Measurements from ENCODE around the gene TRDN.

TRDN gene

DNA sequence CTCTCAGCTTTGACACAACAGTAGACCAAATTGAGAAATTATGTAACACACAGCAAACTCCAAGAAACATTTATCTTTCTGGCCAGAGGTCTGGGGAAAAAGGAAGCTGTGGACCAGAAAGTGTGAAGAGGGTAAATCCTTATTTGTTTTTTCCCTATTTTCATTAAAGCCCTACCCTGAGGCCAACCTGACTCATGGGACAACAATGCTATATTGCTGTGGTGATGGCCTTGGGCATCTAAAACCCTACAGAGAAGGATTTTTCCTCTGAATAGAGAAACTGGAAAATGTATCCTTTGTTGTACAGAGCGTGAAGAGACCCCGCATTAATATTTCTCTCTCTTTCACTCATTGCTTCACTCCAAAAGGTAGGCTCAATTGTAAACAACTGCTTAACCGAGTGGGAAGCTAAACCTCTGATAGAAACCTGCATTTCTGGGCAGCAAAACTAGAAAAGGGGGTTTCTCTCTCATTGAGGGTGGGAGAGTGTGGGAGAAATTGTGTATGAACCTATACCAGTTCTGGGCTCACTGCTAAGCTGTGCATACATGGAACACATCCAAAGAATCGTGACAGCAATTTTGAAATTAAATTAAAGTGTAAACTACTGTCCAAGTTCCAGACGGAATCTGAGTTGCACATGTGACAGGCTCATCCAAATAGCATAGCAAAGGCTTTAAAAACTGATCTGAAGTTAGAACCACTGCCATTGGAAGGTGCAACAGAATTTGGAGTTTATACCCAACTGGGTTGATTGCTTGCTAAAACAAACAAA is 465.2 kb downstream of the TRDN start:
- Histone ChIP-seq H3K9me2 (replicated peaks; ENCODE audit: low read depth, low read length) (no peaks in the 10 kb centered on the region), H3K36me3 (ENCODE audit: insufficient read depth, low read length) (no peaks in the 10 kb centered on the region), H3K79me2 (ENCODE audit: insufficient read depth, low read length) (no peaks in the 10 kb centered on the region), H2AFZ (ENCODE audit: low read length) (no peak overlapping the region), H3K27me3 (ENCODE audit: insufficient read depth, low read length, poor library complexity, severe bottlenecking) (no peaks in the 10 kb centered on the region), H3F3A (ENCODE audit: low read depth) (no peaks in the 10 kb centered on the region), H4K20me1 (ENCODE audit: insufficient read depth, low read length, poor library complexity, severe bottlenecking) (no peaks in the 10 kb centered on the region), H3K9me3 (ENCODE audit: insufficient read depth, low read depth, low read length) (no peaks in the 10 kb centered on the region), H3K4me2 (ENCODE audit: low read depth, low read length, poor library complexity, severe bottlenecking) (no peak overlapping the region), H3K4me3 (ENCODE audit: low read length, poor library complexity, severe bottlenecking) (no peak overlapping the region), H3K9ac (ENCODE audit: low read depth, low read length, poor library complexity, severe bottlenecking) (no peak overlapping the region), H3K4me1 (ENCODE audit: insufficient read depth, low read length, poor library complexity, severe bottlenecking) (no peaks in the 10 kb centered on the region)
- TF ChIP-seq EZH2phosphoT487 (IDR thresholded peaks at IDR 0.05; ENCODE audit: borderline replicate concordance) (no peak), CTCF (conservative IDR thresholded peaks at IDR 0.05; ENCODE audit: low read length) (no peak)

- H3K9ac ChIP-seq (ENCODE audit: low read depth, low read length, poor library complexity, severe bottlenecking) = no peak overlapping the region
- H3K27me3 ChIP-seq (ENCODE audit: insufficient read depth, low read length, poor library complexity, severe bottlenecking) = no peaks in the 10 kb centered on the region
- no peak overlapping the region for H3K4me3 ChIP-seq (ENCODE audit: low read length, poor library complexity, severe bottlenecking)
- TF ChIP-seq EZH2phosphoT487 (IDR thresholded peaks at IDR 0.05; ENCODE audit: borderline replicate concordance) (no peak), CTCF (conservative IDR thresholded peaks at IDR 0.05; ENCODE audit: low read length) (no peak)
- H4K20me1 ChIP-seq (ENCODE audit: insufficient read depth, low read length, poor library complexity, severe bottlenecking) = no peaks in the 10 kb centered on the region
- H3K4me1 ChIP-seq (ENCODE audit: insufficient read depth, low read length, poor library complexity, severe bottlenecking) = no peaks in the 10 kb centered on the region
- H3K9me3 ChIP-seq (ENCODE audit: insufficient read depth, low read depth, low read length) = no peaks in the 10 kb centered on the region
- H3K36me3 ChIP-seq (ENCODE audit: insufficient read depth, low read length) = no peaks in the 10 kb centered on the region
- H3K4me2 ChIP-seq (ENCODE audit: low read depth, low read length, poor library complexity, severe bottlenecking) = no peak overlapping the region
- H3F3A ChIP-seq (ENCODE audit: low read depth) = no peaks in the 10 kb centered on the region
- H3K9me2 ChIP-seq (replicated peaks; ENCODE audit: low read depth, low read length) = no peaks in the 10 kb centered on the region
- no peaks in the 10 kb centered on the region for H3K79me2 ChIP-seq (ENCODE audit: insufficient read depth, low read length)
- no peak overlapping the region for H2AFZ ChIP-seq (ENCODE audit: low read length)
Observed at GRCh38 chr6:123169774-123170095, 467.0 kb downstream of the TRDN start.

DNA sequence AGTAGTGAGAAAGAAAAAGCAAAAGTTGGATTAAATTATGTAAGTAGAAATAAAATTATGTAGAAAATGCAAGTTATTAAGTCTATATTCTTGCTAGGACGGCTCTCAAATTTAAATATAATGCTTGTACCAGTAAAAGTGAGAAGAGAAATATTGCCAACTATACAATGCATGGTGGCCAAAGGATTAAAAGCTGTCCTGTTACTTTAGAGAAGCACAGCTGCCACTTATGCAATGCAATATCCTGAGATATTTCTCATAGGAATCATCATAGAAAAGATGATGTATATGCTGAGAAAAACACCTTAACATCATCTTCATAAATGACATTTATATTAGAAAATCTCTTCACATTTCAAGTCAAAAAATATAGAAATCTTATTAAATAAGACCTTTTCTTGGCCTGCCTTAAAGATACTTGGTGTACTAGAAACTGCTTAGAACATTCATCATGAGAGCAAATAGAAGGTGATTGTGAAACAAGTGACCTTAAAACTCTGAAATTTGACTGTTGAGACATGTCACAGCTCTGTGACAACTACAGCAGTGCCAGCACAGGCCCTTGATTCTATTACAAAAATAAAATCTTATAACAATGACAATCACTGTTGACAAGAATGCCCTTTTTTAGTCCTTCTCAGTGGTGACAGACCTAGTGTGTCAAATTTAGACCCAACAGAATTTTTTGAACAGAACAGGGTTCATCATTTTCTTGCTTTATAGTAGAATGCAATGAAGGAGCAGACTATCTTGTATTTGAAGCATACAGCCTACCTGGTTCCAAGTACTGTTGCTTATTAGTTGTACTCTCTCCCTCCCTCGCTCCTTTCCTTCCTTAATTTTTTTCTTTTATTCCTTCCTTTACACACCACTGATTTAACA is 467.6 kb downstream of the TRDN start:
- H3K9ac ChIP-seq (ENCODE audit: low read depth, low read length, poor library complexity, severe bottlenecking) = no peak overlapping the region
- no peak overlapping the region for H2AFZ ChIP-seq (ENCODE audit: low read length)
- H3K79me2 ChIP-seq (ENCODE audit: insufficient read depth, low read length) = no peaks in the 10 kb centered on the region
- no peaks in the 10 kb centered on the region for H3F3A ChIP-seq (ENCODE audit: low read depth)
- no peaks in the 10 kb centered on the region for H3K9me3 ChIP-seq (ENCODE audit: insufficient read depth, low read depth, low read length)
- no peaks in the 10 kb centered on the region for H3K36me3 ChIP-seq (ENCODE audit: insufficient read depth, low read length)
- no peak for TF ChIP-seq CTCF (conservative IDR thresholded peaks at IDR 0.05; ENCODE audit: low read length)
- TF ChIP-seq EZH2phosphoT487 (IDR thresholded peaks at IDR 0.05; ENCODE audit: borderline replicate concordance) = no peak
- H3K4me1 ChIP-seq (ENCODE audit: insufficient read depth, low read length, poor library complexity, severe bottlenecking) = no peaks in the 10 kb centered on the region
- no peak overlapping the region for H3K4me3 ChIP-seq (ENCODE audit: low read length, poor library complexity, severe bottlenecking)
- H3K9me2 ChIP-seq (replicated peaks; ENCODE audit: low read depth, low read length) = no peaks in the 10 kb centered on the region
- no peak overlapping the region for H3K4me2 ChIP-seq (ENCODE audit: low read depth, low read length, poor library complexity, severe bottlenecking)
- no peaks in the 10 kb centered on the region for H3K27me3 ChIP-seq (ENCODE audit: insufficient read depth, low read length, poor library complexity, severe bottlenecking)
- no peaks in the 10 kb centered on the region for H4K20me1 ChIP-seq (ENCODE audit: insufficient read depth, low read length, poor library complexity, severe bottlenecking)
